Measurements from ENCODE around the gene PTPRO.

PTPRO gene

DNA sequence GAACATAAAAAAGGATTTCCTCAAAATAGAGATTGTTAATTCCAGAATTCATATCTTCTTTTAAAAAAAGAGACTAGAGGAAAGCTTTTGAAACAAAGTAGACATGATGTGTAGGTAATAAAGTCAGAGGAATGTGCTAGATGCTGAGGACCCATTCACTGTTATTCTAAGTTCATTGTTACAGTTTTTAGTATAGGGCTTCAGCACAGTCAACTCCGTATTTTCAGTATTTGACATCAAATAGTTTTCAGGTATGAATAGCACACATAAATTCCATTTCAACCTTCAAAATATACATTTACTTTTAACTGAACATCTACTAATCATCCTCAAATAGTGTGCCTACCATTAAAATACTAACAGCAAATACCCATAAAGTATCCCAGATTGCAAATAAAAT is 239.1 kb downstream of the PTPRO start:
- Histone ChIP-seq H3K27ac (no peak overlapping the region), H3K27me3 (ENCODE audit: control insufficient read depth, insufficient read depth, low read length) (no peaks in the 10 kb centered on the region), H3K36me3 (ENCODE audit: control insufficient read depth, insufficient read depth, low read length) (no peaks in the 10 kb centered on the region), H3K4me1 (no peaks in the 10 kb centered on the region), H3K79me2 (no peaks in the 10 kb centered on the region), H2AFZ (no peak overlapping the region), H3K9me3 (ENCODE audit: control insufficient read depth, low read length) (no peaks in the 10 kb centered on the region), H3K9ac (no peak overlapping the region), H3K4me2 (ENCODE audit: low read length) (no peak overlapping the region), H3K4me3 (ENCODE audit: low read depth, low read length) (no peak overlapping the region)
- TF ChIP-seq, protein P1, sequence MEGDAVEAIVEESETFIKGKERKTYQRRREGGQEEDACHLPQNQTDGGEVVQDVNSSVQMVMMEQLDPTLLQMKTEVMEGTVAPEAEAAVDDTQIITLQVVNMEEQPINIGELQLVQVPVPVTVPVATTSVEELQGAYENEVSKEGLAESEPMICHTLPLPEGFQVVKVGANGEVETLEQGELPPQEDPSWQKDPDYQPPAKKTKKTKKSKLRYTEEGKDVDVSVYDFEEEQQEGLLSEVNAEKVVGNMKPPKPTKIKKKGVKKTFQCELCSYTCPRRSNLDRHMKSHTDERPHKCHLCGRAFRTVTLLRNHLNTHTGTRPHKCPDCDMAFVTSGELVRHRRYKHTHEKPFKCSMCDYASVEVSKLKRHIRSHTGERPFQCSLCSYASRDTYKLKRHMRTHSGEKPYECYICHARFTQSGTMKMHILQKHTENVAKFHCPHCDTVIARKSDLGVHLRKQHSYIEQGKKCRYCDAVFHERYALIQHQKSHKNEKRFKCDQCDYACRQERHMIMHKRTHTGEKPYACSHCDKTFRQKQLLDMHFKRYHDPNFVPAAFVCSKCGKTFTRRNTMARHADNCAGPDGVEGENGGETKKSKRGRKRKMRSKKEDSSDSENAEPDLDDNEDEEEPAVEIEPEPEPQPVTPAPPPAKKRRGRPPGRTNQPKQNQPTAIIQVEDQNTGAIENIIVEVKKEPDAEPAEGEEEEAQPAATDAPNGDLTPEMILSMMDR (IDR thresholded peaks at IDR 0.05), result no peak

DNA sequence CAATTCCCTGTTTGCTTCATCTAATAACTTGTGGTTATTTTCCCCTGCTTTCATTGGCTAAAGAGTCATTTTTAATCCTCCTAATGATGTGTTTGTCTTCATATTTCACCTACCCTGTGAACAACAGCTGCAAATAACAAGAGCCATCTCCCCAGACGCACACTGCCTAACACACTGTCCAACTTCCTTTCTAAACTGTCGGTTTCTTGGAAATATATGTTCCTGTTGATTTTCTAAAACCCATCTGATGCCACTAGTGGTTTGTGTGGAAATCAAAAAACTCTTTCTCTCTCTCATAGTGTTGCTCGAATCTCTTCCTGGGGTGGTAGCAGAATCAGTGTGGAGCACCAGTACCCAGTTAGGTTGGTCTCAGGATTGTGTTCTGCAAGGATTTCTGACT is 240.0 kb downstream of the PTPRO start:
- Histone ChIP-seq H3K27me3 (ENCODE audit: control insufficient read depth, insufficient read depth, low read length) (no peaks in the 10 kb centered on the region), H3K4me2 (ENCODE audit: low read length) (no peak overlapping the region), H3K4me3 (ENCODE audit: low read depth, low read length) (no peak overlapping the region), H3K9ac (no peak overlapping the region), H3K9me3 (ENCODE audit: control insufficient read depth, low read length) (no peaks in the 10 kb centered on the region), H3K79me2 (no peaks in the 10 kb centered on the region), H3K4me1 (no peaks in the 10 kb centered on the region), H3K36me3 (ENCODE audit: control insufficient read depth, insufficient read depth, low read length) (no peaks in the 10 kb centered on the region), H2AFZ (no peak overlapping the region), H3K27ac (no peak overlapping the region)
- TF ChIP-seq, protein P1 (IDR thresholded peaks at IDR 0.05), result no peak

DNA sequence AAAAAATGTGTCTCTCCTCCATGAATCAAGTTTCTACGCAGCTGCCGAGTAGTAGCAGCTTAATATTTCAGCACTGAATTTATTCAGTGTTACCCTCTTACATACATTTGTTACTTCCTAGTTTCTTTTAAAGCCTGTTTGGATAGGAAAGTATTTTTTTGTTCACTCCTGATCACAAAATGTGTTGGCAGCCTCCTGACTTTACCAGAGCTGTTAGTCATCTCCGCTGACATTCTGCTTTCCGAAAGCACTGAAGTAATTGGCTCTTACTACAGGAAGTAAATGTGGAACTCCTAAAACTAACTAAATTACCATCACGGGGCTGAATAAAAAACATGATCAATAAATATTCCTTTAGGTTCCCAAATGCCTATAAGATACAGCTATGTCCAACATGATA is 241.4 kb downstream of the PTPRO start:
- Histone ChIP-seq H3K79me2 (no peaks in the 10 kb centered on the region), H3K4me1 (no peaks in the 10 kb centered on the region), H3K4me2 (ENCODE audit: low read length) (no peak overlapping the region), H3K9me3 (ENCODE audit: control insufficient read depth, low read length) (no peaks in the 10 kb centered on the region), H3K27ac (no peak overlapping the region), H3K4me3 (ENCODE audit: low read depth, low read length) (no peak overlapping the region), H3K36me3 (ENCODE audit: control insufficient read depth, insufficient read depth, low read length) (no peaks in the 10 kb centered on the region), H3K27me3 (ENCODE audit: control insufficient read depth, insufficient read depth, low read length) (no peaks in the 10 kb centered on the region), H3K9ac (no peak overlapping the region), H2AFZ (no peak overlapping the region)
- TF ChIP-seq, protein P1 (IDR thresholded peaks at IDR 0.05), result no peak

DNA sequence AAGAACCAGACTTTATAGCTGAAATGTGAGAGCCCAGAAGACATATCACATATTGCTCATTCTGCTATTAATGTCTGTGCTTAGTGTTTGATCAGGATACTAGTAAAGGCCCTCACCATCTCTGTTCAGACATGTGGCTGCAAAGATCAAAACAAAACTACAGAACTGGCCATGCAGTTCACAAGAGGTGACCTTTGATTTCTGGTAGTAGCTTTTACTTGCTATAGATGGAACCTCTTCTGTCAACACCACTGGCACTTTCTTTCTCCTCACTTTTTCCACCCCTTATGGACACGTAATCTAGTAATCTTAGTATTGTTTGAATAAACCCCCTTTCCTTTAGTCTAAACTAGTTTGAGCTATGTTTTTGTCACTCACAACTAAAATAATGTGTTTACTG is 252.0 kb downstream of the PTPRO start:
- H3K9ac ChIP-seq, result no peak overlapping the region
- H3K36me3 ChIP-seq (ENCODE audit: control insufficient read depth, insufficient read depth, low read length), result no peaks in the 10 kb centered on the region
- no peaks in the 10 kb centered on the region for H3K9me3 ChIP-seq (ENCODE audit: control insufficient read depth, low read length)
- H3K27me3 ChIP-seq (ENCODE audit: control insufficient read depth, insufficient read depth, low read length), result no peaks in the 10 kb centered on the region
- H3K4me3 ChIP-seq (ENCODE audit: low read depth, low read length), result no peak overlapping the region
- TF ChIP-seq, protein P1 (IDR thresholded peaks at IDR 0.05), result no peak
- H3K79me2 ChIP-seq, result no peaks in the 10 kb centered on the region
- no peak overlapping the region for H2AFZ ChIP-seq
- H3K4me1 ChIP-seq, result no peaks in the 10 kb centered on the region
- no peak overlapping the region for H3K4me2 ChIP-seq (ENCODE audit: low read length)
- no peak overlapping the region for H3K27ac ChIP-seq

DNA sequence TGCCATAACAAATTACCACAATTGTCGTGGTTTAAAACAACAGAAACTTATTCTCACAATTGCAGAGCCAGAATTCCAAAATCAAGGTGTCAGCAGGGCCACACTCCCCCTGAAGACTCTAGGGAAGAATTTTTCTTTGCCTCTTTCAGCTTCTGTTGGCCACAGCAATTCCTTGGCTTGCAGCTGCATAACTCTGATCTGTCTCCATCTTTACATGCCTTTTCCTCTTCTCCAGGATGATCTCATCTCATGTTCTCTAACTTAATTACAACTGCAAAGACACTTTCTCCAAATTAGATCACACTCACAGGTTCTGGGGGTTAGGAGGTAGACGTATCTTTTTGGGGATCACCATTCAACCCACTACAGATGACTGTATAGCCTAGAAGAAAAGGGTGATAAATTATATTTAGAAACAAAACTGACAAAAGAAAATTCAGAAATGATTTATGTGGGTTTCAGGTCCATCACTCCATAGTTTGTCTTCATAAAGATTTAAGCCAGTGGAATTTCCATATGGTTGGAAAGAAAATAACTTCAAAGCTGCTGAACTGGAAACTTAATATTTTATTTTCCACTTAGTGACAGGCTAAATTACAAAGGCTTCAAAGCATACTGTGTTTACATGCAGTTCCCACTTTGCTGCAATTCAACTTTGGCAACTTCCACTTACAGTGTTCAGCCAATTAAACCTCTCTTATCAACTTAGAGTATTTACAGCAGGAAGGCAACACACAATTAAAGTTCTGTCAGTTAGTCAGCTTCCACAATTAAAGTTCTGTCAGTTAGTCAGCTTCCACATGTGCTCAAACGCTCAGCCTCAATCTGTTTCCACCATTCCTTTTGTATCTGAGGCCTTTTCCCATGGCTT is 253.6 kb downstream of the PTPRO start:
- Histone ChIP-seq H2AFZ (no peak overlapping the region), H3K4me3 (ENCODE audit: low read depth, low read length) (no peak overlapping the region), H3K79me2 (no peaks in the 10 kb centered on the region), H3K27me3 (ENCODE audit: control insufficient read depth, insufficient read depth, low read length) (no peaks in the 10 kb centered on the region), H3K9me3 (ENCODE audit: control insufficient read depth, low read length) (no peaks in the 10 kb centered on the region), H3K27ac (no peak overlapping the region), H3K4me2 (ENCODE audit: low read length) (no peak overlapping the region), H3K9ac (no peak overlapping the region), H3K4me1 (no peaks in the 10 kb centered on the region), H3K36me3 (ENCODE audit: control insufficient read depth, insufficient read depth, low read length) (no peaks in the 10 kb centered on the region)
- TF ChIP-seq, protein P1 (IDR thresholded peaks at IDR 0.05), result no peak

Data from parathyroid adenoma (tissue), 2 donors.